GM12891 (cell line): ENCODE data around the gene PRR19.

Experiments
- POLR2A ChIP-seq: IDR thresholded peaks from 2 replicates; pipeline ENCODE4 v1.6.1; 2011; ENCODE audit warnings: low read depth, low read length, control low read depth
- POLR2AphosphoS5 ChIP-seq: IDR thresholded peaks from 2 replicates; pipeline ENCODE4 v1.6.1; 2011; ENCODE audit warnings: low read depth, low read length, control low read depth
- SPI1 ChIP-seq: IDR thresholded peaks from 2 replicates; pipeline ENCODE4 v1.6.1; 2011; ENCODE audit warnings: low read depth, low read length, control low read depth
- TAF1 ChIP-seq: IDR thresholded peaks from 2 replicates; pipeline ENCODE4 v1.6.1; 2011; ENCODE audit warnings: low read depth, low read length, control low read depth

DNA sequence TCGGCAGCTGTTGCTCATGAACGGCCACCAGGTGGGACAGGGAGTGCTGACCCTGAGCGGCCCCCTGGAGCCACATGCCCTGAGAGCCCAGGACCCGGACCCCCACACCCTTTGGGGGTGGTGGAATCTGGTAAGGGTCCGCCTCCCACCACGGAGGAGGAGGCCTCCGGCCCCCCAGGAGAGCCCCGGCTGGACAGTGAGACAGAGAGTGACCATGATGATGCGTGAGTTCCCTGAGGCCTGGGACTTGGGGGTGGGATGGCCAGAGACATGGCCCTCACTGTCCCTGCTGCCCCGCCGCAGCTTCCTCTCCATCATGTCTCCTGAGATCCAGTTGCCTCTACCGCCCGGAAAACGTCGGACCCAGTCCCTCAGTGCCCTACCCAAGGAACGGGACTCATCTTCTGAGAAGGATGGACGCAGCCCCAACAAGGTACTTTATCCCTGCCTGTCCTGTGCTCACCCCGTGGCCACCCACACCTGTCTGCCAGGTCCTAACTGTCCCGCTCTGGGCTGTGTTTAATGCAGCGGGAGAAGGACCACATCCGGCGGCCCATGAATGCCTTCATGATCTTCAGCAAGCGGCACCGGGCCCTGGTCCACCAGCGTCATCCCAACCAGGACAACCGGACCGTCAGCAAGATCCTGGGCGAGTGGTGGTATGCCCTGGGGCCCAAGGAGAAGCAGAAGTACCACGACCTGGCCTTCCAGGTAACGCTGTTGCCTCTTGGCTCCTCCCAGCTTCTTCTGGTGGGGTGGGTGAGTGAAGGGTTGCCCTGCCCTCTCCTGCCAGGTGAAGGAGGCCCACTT, 14.7 kb upstream of the PRR19 start:
- TF ChIP-seq POLR2A (no peak), TAF1 (no peak), POLR2AphosphoS5 (no peak), SPI1 (no peak)
